Liver (tissue), 3 donors: ENCODE results near the gene SRRM3.

Experiments
- CTCF ChIP-seq: fragments of 150-350 bp; IDR thresholded peaks from 2 replicates; pipeline ENCODE4 v1.5.1; 2017; ENCODE audit warnings: improper control_type of control experiment, low read depth, low read length; ENCODE audit not compliant: missing input control
- FOXA1 ChIP-seq: IDR thresholded peaks from 2 replicates; pipeline ENCODE4 v1.6.1; 2016; ENCODE audit warnings: antibody characterized with exemption
- GABPA ChIP-seq, 2 donors: IDR thresholded peaks in 1 of 2; conservative IDR thresholded peaks in 1 of 2; 2 replicates each; pipeline ENCODE4 v1.6.1; 2016; ENCODE audit warnings: antibody characterized with exemption in 2 of 2, mild to moderate bottlenecking in 1 of 2, moderate library complexity in 1 of 2
- HNF4A ChIP-seq, 2 donors: conservative IDR thresholded peaks; 2 replicates each; pipeline ENCODE4 v1.6.1; 2016; ENCODE audit warnings: antibody characterized with exemption in 2 of 2, mild to moderate bottlenecking in 2 of 2
- JUND ChIP-seq, 2 donors: IDR thresholded peaks; 2 replicates each; pipeline ENCODE4 v1.6.1; 2016; ENCODE audit warnings: antibody characterized with exemption in 2 of 2
- MAX ChIP-seq: IDR thresholded peaks from 2 replicates; pipeline ENCODE4 v1.6.1; 2016; ENCODE audit warnings: antibody characterized with exemption
- RAD21 ChIP-seq, 2 donors: IDR thresholded peaks; 2 replicates each; pipeline ENCODE4 v1.6.1; 2016; ENCODE audit warnings: antibody characterized with exemption in 2 of 2, mild to moderate bottlenecking in 2 of 2
- REST ChIP-seq: IDR thresholded peaks from 2 replicates; pipeline ENCODE4 v1.6.1; 2016; ENCODE audit warnings: antibody characterized with exemption, mild to moderate bottlenecking
- SP1 ChIP-seq: IDR thresholded peaks from 2 replicates; pipeline ENCODE4 v1.6.1; 2018; ENCODE audit warnings: antibody characterized with exemption, mild to moderate bottlenecking
- TAF1 ChIP-seq: conservative IDR thresholded peaks from 2 replicates; pipeline ENCODE4 v1.6.1; 2016; ENCODE audit warnings: antibody characterized with exemption, mild to moderate bottlenecking
- YY1 ChIP-seq: IDR thresholded peaks from 2 replicates; pipeline ENCODE4 v1.6.1; 2016; ENCODE audit warnings: antibody characterized with exemption, mild to moderate bottlenecking
- TF ChIP-seq, protein P1 (sequence below): IDR thresholded peaks from 2 replicates; pipeline ENCODE4 v1.6.1; 2016; ENCODE audit warnings: antibody characterized with exemption
- donor health status: healthy.
- donor health status: healthy.

DNA sequence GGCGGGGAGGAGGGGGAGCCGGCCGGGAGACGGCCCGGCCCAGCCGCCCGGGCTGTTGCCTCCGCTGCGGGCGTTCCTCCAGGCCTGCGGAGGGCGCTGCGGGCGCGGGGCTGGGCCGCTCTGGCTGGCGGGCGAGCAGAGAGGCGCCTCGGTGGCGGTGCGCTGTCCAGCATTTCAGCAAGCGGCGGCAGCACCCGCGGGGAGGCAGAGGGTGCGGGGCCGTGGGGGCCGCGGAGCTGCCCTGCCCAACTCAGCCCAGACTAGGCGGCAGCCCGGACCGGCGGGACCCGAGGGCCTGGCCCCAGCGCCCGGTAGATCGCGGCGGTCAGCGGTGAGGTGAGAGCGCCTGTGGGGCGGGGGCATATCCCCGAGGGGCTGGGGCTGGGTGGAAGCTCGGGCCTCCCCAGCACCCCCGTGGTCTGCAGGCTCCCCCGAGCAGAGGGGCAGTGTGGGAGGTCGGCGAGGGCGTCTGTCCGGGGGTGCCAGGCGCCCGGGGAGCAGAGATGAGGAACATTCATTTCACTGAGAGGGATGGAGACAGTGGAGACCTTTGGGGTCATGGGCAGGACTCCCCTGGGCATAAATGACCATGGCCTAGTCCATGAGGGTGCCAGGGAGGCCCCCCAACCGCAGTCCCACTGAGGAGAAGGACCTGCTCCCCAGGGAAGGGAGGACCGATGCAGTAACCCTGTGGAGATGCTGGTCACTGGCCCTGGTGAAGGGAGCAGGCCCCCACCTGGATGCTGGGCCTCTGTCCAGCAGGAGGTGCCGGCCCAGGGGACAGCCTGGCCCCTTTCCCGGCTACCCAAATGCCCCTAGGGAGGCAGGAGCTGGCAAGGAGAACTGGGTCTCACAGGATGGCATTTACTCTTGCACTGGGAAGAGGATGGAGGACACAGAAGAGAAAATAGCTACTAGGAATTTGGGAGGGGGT, at the start of gene SRRM3:
- TF ChIP-seq CTCF (peak; percentile 56), REST (peak; percentile 97), TAF1 (no peak), SP1 (no peak), YY1 (no peak), MAX (no peak), JUND (IDR thresholded peaks at IDR 0.05) (no peak), RAD21 (IDR thresholded peaks at IDR 0.05) (peak in 1 of 2 donors; percentile 48), HNF4A (conservative IDR thresholded peaks at IDR 0.05) (no peak), GABPA (IDR thresholded peaks at IDR 0.05 in 1 of 2, conservative IDR thresholded peaks at IDR 0.05 in 1 of 2) (no peak), FOXA1 (no peak)
- TF ChIP-seq, protein P1, sequence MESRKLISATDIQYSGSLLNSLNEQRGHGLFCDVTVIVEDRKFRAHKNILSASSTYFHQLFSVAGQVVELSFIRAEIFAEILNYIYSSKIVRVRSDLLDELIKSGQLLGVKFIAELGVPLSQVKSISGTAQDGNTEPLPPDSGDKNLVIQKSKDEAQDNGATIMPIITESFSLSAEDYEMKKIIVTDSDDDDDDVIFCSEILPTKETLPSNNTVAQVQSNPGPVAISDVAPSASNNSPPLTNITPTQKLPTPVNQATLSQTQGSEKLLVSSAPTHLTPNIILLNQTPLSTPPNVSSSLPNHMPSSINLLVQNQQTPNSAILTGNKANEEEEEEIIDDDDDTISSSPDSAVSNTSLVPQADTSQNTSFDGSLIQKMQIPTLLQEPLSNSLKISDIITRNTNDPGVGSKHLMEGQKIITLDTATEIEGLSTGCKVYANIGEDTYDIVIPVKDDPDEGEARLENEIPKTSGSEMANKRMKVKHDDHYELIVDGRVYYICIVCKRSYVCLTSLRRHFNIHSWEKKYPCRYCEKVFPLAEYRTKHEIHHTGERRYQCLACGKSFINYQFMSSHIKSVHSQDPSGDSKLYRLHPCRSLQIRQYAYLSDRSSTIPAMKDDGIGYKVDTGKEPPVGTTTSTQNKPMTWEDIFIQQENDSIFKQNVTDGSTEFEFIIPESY: no peak
